Panc1 (cell line): ENCODE results near the gene ZNF664.

Experiments used
- CTCF ChIP-seq: fragments of 450-650 bp; IDR thresholded peaks from 2 replicates; pipeline ENCODE4 v1.5.1; 2017; ENCODE audit warnings: mild to moderate bottlenecking
- POLR2AphosphoS5 ChIP-seq: IDR thresholded peaks from 2 replicates; pipeline ENCODE4 v1.6.1; 2012; ENCODE audit warnings: mild to moderate bottlenecking, low read depth, low read length, moderate library complexity

GRCh38 chr12:123952037-123952436 lies 21.0 kb upstream of the ZNF664 start:
- no peak for TF ChIP-seq POLR2AphosphoS5
- TF ChIP-seq CTCF, result no peak
